ENCODE results near the gene SEC22A.
A peak's percentile ranks its signal among the peaks of the same experiment; 100 is the strongest.

The SEC22A gene

GRCh38 chr3:123303976-123304560 lies 102.3 kb downstream of the SEC22A start:
- DNase-seq (ENCODE audit: low read depth, low spot score), result no peak

GRCh38 chr3:123305192-123305591 lies 103.4 kb downstream of the SEC22A start:
- DNase-seq (ENCODE audit: low read depth, low spot score), result no peak

DNA sequence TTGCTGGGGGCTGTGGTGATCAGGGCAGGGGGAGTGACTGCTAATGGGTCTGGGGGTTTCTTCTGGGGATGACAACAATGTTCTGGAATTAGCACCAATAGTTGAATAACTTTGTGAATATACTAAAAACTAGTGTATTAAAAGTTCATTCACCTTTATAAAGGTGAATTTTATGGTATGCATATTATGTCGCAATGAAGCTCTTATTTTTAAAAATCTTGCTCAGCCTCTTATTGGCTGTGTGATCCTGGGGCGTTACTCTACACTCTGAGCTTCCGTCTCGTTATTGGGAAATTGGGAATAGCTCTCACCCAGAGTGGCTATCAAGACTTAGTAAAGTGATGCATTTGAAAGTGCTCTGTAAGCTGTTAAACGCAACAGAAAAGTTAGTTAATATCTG lies 105.3 kb downstream of the SEC22A start:
- no peak for DNase-seq (ENCODE audit: low read depth, low spot score)

- no peak for DNase-seq (ENCODE audit: low read depth, low spot score)
These were observed 108.4 kb downstream of the SEC22A start for GRCh38 chr3:123310186-123310585.

GRCh38 chr3:123310741-123311140 lies 109.0 kb downstream of the SEC22A start:
- no peak for DNase-seq (ENCODE audit: low read depth, low spot score)

- no peak for DNase-seq (ENCODE audit: low read depth, low spot score)
These were observed 109.5 kb downstream of the SEC22A start for GRCh38 chr3:123311201-123311600.

- DNase-seq (ENCODE audit: low read depth, low spot score), result no peak
These were observed 110.9 kb downstream of the SEC22A start for GRCh38 chr3:123312331-123313265.

GRCh38 chr3:123313889-123314288 lies 112.1 kb downstream of the SEC22A start:
- no peak for DNase-seq (ENCODE audit: low read depth, low spot score)

GRCh38 chr3:123314359-123315270 lies 112.9 kb downstream of the SEC22A start:
- peak; percentile 89 for DNase-seq (ENCODE audit: low read depth, low spot score)

GRCh38 chr3:123315271-123315595 lies 113.5 kb downstream of the SEC22A start:
- no peak for DNase-seq (ENCODE audit: low read depth, low spot score)

GRCh38 chr3:123317716-123318115 lies 116.0 kb downstream of the SEC22A start:
- no peak for DNase-seq (ENCODE audit: low read depth, low spot score)

GRCh38 chr3:123318374-123318773 lies 116.6 kb downstream of the SEC22A start:
- no peak for DNase-seq (ENCODE audit: low read depth, low spot score)

GRCh38 chr3:123319760-123320159 lies 118.0 kb downstream of the SEC22A start:
- peak; percentile 85 for DNase-seq (ENCODE audit: low read depth, low spot score)

- DNase-seq (ENCODE audit: low read depth, low spot score), result no peak
These were observed 118.5 kb downstream of the SEC22A start for GRCh38 chr3:123320221-123320620.

- DNase-seq (ENCODE audit: low read depth, low spot score), result peak; percentile 16
These were observed 120.1 kb downstream of the SEC22A start for GRCh38 chr3:123321806-123322205.

DNA sequence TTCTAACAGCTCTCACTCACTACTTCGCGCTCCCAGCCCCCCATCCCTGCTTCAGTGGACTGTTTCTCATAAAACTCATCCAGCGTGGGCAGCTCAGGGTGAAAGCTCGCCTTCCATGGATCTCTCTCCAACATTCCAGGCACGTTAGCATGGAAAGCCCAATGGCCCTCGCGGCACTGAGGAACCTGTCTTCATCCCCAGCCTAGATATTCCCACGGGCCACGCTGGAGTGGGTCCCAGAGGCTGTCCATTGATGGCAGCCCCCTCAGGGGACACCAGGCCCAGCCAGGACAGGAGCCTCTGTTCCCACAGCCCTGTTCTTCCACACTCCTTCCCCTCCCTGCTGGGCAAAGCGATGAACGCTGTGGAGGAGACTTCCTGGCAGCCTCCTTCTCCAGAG lies 121.1 kb downstream of the SEC22A start:
- no peak for DNase-seq (ENCODE audit: low read depth, low spot score)
